HG02642 (cell line): ENCODE measurements around the gene TBCEL.
"Not testable (repeated sequence)": the region's sequence is repeated elsewhere in the genome, so short reads cannot be mapped to it uniquely, and the experiment has no call there.

Experiments
- ATAC-seq: cut with Tn5 transposase; IDR thresholded peaks from one replicate; pipeline ENCODE4 v1.9.1; 2021; ENCODE audit warnings: mild to moderate bottlenecking; ENCODE audit not compliant: unreplicated experiment, poor library complexity

Gene TBCEL

DNA sequence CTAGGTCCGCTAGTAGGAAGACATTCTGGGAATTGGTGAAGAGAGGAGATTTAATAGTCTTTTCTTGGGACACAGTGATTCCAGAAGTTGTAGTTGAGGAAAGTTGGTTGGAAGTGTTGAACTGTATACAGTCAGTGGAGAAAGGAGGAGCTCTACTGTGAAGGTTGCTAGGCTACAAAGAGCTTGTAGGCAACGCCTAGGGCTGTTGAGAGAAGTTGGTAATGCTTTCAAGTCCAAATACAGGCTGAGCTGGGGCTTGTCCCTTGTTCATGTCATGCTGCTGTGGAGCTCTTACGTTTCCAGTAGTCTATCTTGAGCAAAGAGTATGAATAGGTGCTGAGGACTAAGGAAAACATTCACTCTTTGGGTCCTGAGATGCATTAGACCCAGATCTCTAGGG is 1.1 kb downstream of the TBCEL start:
- no peak for ATAC-seq

DNA sequence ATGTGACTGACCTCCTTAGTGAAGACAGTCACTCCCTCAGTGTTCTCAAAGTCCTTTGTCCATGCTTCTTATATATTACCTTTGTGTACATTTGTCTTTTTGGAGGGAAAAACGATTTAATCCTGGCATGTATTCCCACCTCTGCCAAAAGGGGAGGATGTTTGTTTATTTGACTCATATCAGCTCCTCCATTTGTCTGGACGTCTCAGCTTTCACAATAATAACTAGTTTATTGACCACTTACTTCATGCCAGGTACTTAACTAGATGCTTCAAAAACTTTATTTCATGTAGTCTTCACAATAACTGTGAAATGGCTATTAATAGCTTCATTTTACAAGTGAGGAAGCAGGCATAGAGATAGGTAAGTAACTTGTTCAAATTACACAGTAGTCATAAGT is 5.3 kb downstream of the TBCEL start:
- no peak for ATAC-seq

DNA sequence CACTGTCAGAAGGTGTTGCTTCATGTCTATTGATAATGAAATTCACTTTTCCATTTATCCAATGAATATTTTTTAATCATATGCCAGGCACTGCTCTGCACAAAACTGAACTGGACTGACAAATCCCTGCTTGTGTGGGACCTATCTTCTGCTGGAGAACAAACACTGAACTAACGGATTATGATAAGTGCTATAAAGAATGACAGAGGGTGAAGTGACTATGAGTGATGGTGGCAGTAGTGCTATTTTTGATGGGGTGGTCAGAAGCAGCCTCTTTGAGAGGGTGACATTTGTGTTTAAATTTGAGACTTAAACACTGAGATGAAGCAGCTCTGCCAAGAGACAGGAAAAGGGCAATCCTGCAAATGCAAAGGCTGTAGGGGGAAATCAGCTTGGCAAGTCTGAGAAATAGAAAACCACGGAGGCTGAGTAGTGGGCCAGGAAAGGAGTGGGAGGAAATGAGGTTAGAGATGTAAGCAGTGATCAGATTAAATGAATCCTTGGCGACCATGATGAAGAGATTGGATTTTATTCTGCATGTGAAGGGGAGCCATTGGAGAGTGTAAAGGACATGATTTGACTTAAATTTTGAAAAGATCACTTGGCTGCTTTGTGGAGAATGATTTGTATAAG is 6.0 kb downstream of the TBCEL start:
- ATAC-seq, result no peak

DNA sequence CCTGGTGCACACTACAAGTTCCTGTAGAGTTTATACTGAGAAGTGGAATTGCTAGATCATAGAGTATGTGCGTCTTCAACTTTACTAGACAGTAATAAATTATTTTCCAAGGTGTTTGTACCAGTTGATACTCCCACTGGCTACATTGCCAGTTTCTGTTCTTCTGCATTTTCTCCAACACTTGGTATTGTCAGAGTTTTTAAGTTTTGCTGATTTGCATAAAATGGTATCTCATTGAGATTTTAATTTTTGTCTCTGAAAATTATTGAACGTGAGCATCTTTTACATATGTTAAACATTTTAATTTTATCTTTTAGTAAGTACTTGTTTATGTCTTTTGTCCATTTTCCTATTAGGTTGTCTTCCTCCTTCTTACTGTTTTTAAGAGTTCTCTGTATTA is 7.3 kb downstream of the TBCEL start:
- ATAC-seq, result no peak

DNA sequence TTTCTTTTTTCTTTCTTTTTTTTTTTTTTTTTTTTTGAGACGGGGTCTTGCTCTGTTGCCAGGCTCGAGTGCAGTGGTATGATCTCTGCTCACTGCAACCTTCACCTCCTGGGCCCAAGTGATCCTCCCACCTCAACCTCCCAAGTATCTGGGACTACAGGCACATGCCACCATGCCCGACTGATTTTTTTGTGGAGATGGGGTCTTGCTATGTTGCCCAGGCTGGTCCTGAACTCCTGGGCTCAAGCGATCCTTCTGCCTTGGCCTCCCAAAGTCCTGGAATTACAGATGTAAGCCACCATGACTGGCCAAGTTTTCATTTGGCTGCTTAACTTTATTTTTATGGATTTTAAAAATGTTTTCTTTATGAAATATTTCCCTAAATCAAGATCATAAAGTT is 7.7 kb downstream of the TBCEL start:
- ATAC-seq, result not testable (repeated sequence)

DNA sequence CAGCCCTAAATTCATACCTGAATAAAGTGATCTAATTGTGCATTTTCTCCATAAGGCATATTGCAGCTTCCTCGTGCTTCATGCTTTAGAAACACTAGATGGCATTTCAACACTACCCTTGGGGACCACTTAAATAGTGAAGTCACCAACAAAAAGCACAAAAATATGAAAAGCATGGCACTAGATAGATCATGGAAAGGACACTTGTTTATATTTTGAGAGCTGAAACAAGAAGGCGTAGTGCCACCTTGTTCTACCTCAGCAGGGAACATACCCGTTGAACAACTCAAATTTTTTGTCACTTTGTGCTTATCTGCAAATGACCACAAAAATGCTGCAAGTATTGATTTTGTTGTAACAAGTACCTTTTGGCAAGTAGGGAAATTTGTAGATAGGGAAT is 8.6 kb downstream of the TBCEL start:
- ATAC-seq, result no peak

DNA sequence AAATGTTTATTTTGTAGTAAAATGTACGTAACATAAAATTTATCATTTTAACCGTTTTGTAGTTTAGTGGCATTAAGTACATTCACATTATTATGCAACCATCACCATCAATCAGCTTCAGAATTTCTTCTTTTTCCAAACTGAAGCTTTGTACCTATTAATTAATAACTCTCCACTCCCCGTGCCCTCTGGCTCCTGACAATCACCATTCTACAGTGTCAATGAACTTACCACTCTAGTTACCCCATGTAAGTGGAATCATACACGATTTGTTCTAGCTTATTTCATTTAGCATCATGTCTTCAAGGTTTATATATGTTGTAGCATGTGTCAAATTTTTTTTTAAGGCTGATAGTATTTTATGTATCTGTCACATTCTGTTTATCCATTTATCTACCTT is 9.7 kb downstream of the TBCEL start:
- ATAC-seq, result no peak

DNA sequence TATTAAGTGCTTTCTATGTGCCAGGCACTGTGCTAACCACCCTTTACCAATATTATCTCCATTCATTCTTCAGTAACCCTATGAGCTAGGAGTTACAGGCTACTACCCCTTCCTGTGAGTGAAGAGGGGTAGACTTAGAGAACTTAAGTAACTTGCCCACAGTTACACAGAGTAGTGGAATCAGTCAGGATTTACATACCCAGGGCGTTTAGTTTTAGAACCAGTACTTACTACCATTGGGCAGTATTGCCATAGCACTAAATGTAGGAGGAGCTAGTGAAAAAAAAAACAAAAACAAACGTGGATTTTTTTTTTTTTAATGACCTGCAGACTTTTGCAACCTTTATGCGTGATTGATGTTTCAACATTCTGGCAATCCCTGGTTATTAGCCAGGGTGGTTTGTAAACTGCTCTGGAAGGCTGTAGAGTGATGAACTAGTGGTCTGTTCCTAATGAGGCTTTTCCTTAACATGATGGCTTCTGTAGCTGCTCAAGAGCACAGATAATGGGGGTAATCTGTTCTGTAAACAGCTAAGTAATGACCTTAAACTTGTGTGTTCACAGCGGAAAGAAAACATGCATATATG is 11.4 kb downstream of the TBCEL start:
- no peak for ATAC-seq

DNA sequence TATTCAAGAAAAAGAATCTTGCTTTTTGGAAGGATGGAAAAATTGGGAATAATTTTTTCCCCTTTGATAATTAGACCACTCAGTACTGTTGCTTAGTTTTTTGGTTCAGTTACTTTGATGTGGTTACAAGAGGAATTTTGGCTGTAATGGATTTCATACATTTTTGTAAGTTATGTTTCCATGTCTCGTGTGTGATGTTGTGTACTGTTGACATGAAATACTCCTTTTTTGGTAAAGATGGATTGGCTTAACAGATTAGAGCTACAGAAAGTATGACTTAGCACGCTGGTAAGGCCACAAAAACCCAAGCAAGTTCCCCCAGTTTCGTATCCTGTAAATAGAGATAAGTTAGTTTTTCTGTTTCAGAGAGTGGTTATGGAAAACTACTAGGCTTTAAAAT is 11.9 kb downstream of the TBCEL start:
- ATAC-seq, result no peak

DNA sequence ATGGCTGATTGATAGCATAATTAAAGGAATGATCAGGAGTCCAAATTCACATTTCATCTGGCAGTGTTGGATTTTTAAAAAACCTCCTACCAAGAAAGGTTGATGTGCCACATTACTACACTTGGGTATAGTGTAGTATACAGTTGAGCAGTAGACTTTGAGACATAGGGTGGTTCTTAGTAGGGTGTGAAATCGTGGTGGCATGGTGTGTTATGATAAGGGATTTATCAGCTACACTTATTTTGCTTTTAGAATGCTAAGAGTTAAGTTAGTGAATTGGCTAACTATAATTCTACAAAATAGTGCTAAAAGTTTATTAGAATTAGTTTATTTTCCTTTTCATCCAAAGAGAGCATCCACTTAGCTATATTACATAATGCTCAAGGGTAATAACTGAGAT is 13.1 kb downstream of the TBCEL start:
- ATAC-seq, result no peak

DNA sequence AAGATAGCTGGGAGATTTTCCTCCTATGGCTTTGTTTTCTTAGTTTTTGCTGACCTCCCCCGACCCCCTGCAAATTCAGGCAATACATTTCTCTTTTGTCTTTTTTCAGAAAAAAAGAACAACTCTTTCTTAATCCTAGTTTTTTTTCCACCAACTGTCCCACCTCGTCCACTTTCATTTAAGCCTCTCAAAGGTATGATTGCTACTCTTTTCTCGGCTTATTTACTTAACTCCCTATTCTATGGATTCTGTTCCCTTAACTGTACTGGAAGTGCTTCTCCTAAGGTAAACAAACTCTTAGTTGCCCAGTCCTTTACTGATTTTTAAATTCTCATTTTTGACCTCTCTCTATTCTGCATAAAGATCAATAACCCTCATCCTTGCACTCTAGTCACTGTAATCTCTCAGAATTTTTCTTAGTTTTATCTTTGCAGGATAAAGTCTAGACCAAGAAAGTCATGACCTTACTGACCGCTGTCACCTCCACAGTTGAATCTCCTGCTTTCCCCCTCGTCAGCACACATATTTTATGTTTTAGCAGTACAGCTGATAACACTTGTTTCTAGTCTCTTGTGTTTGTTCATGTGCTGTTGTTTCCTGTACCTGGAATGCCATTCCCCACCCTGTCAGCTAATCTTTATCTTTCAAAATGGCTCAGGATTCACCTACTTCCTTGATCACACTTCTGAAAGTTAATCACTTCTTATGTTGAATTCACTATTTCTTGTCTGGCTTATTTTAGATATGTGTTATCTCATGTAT is 14.9 kb downstream of the TBCEL start:
- ATAC-seq, result no peak

DNA sequence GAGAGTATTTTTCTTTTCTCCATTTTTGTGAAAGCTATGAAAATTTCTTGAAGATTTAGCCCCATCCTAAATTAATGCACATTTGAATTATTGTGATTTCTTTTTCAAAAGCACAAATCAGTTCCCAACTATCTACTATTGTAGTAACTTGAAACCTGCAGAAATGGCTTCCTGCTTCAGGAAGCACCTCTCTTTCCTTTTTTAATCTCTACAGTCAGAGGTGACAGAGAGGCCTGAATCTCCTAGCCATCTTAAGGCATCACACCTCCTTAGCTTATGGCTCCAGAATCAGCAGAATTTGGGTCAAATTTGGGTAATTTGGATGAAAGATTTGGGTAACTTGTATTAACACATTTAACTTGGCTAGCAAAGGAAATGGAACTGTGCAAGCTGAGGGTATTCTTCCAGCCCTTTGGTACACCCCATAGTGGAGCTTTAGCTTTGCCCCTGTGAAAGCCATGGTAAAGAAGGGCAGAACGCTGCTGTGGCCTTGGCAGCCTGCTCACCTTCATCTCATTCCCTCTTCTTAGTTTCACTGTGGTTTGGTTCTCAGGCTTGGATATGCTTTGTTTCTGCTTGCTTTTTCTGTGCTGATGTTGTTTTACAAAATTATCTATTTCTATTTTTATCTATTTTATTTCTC is 16.2 kb downstream of the TBCEL start:
- no peak for ATAC-seq

DNA sequence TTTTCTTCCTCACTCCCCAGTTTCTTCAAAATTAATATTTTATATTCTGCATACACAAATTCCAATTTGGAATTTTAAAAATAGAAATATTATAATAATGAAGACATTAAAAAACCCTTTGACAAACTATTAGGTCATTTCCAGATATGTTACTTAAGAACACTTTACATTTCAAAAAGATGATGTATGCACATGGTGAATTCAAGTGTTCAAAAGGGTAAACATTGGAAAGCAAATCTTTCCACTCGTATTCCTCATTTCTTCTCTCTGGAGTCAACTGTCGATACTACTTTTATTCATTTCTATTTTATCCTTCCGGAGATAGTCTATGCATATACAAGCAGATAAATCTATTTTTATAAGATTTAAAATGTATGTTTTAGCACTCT is 16.7 kb downstream of the TBCEL start:
- no peak for ATAC-seq

DNA sequence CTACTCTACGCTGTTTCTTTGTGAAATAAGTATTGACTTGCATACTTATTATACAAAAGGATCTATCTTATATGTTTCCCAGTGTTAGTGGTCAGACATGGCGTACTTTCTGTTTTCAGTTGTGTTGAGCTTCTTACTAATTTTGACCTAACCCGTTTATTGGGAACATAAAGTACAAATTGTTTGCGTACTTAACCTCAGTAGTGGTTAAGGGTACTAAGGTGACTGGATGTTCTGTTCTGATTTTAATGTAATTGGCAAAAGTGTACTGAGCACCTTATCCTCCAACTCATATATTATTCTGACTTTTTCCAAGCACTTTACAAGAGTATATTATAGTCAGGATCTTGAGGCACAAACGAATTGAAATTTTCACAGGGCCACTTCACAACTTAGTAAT is 17.2 kb downstream of the TBCEL start:
- ATAC-seq, result no peak

DNA sequence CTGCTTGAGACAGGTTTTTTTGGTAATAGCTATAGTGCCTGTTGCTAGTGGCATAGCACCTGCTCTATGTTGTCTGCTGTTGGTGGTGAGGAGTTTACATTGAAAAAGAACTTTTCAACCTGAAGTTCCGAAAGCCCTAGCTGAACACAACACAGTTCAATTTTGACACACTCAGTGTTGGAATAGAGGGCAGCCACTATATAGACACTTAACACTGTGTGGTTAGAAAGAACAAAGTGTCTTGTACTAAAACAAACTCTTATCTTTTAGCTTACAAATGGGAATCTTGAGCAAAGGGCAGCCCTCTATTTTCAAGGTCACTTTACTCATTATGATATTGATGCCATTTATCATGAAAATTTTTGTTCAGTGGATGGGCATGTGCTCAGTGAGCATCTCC is 18.4 kb downstream of the TBCEL start:
- ATAC-seq, result no peak

DNA sequence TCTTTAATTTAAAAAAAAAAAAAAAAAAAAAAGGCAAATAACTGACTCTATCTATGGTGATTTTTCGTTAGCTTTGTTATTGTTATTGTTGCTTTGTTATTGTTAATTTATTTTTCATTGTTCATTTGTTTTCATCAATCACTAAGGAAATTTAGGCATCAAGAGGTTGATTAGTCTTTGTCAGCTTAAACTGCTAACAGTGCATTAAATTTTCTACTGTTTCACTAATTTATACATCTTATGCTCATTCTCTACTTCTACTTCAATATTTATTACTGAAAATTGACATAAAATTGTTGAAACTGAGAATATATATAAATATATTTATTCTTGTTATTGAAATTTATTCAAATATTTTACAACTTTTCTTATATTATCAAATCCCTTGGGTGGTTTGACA is 24.0 kb downstream of the TBCEL start:
- ATAC-seq, result no peak

DNA sequence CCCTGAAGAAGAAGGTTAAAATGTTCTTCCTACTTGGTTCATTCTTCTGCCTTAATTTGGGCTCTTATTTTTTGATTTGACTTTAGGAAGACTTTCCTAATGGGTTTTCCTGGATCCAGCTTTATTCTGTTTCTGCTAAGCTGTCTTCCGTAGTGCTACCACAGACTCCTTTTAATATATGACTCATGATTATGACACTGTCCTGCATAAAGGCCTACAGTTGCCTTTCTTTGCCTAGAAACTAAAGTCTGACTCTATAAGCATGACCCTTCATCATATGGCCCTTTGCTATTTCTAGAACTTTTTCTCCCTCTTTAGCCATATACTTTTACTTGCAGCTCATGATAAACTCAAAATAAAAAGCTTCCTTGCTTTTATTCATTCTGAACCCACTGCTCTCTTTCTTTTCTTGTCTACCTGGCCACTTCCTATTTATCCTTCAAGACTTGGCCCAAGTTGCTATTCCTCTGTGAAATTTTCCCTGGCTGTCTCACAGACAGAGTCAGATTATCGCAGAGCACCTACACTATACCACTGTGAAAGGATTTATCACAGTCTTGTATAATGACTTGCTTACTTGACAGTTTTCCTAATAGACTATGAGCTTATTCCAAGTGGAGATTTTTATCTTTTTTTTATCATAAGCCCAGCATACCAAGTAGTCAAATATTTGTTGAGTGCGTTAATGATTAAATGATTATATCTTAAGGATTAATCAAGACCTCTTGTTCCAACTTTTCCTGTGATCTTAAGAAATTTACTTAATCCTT is 24.7 kb downstream of the TBCEL start:
- no peak for ATAC-seq

DNA sequence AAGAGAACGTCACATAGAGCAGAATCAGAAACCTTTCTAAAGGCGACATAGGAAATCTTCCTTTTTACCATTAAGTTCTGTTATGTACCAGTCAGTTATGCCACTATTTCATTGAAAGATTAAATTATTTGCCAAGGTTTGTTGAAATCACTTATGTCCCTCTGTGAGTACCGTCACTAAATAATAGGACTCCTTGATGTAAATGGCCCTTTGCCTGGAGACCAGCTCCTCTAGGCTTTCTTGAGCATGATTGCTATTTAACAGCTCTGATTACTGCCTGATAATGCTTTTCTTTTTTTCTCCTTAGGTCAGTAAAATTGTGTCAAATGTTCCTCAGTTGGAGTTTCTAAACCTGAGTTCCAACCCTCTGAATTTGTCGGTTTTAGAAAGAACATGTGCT is 29.3 kb downstream of the TBCEL start:
- ATAC-seq, result no peak

DNA sequence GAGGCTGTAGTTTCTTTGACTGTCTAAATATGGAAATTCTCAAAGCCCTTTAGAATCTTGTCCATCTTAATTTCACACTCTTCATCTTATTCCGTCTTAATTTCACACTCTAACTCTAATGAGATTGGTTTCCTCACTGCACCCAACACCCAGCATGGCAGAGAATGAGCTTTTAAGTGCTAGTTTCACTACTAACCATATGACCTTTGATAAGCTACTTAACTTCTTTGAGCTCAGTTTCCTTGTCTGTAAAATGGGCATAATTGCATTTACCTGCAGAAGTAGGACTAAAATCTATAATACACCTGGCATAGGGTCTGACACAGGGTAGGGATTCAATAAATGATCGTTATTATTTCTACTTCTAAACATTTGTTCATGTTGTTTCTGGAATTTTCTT is 30.4 kb downstream of the TBCEL start:
- ATAC-seq, result no peak

DNA sequence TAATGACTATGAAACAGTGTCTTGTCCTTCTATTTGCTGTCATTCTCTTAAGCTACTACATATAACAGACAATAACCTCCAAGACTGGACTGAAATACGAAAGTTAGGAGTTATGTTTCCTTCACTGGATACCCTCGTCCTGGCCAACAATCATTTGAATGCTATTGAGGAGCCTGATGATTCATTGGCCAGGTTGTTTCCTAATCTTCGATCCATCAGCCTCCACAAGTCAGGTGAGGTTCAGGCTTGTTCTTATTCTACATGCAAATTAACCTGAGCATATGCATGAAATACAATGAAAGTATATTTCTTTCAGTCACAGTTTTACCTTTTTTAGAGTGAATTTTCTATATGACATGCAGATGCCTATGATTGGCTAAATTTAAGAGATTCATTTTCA is 31.2 kb downstream of the TBCEL start:
- no peak for ATAC-seq

DNA sequence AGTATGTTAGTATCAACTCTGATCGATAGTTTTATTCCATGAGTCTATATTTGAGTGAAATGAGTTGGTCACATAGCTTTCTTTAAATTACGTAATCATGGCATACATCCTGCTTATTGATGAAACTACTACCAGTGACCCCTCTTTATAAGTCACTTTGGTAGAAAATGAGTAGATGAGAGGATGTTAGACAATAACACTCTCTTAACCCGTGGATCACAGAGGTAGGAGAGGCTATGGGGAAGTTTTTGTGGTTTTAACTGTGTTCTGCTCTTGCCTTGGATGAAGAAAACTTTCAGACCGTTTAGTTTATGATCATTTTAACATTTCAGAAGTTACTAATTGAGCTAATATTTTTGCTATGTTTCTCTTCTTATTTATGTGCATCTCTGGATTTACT is 34.0 kb downstream of the TBCEL start:
- no peak for ATAC-seq
